Measurements from ENCODE around the gene GYS1. TPM values are rescaled to one million over a fixed set of nuclear protein-coding genes. Genes with fewer than 3 reads are reported as not detected.

The GYS1 gene
- total and polyA plus RNA-seq, 2 of the 8 experiments (the other 6 are each of a cell fraction or from before 2014, with no cell fraction given), result 30.0 to 38.7 TPM

- WGBS, 2 experiments (ENCODE audit: extremely low coverage in 1 of 2, insufficient coverage in 1 of 2, insufficient read length in 1 of 2, insufficient replicate concordance in 2 of 2, low coverage in 1 of 2, low lambda C conversion rate in 2 of 2, missing lambda C conversion rate in 1 of 2), result 94% methylated on average over 15 of the region's 15 CpGs; no CpG with 5 or more reads in 1 of the 2 experiments
- no peak for FAIRE-seq
Measured at GRCh38 chr19:49004133-49004532, 11.0 kb upstream of the GYS1 start.

More at GRCh38 chr19:49004133-49004532, 11.0 kb upstream of the GYS1 start:
- Histone ChIP-seq H4K91ac (replicated peaks; ENCODE audit: insufficient read length, low read length) (no peak overlapping the region), H3K14ac (ENCODE audit: insufficient read length) (no peak overlapping the region), H3K79me2 (ENCODE audit: control insufficient read depth in 1 of 2, insufficient read depth in 2 of 2, low read length in 2 of 2) (no peaks in the 10 kb centered on the region), H3K23ac (ENCODE audit: insufficient read length) (no peak overlapping the region), H3K79me1 (ENCODE audit: low read depth, low read length) (peaks cover 2% of the 10 kb centered on the region; the same call in 1 of the 2 replicates), H3K4me1 (replicated peaks in 1 of 4; ENCODE audit: control insufficient read depth in 3 of 4, insufficient read depth in 4 of 4, low read length in 3 of 4) (peaks cover 0 to 6% (median 2%) of the 10 kb centered on the region in 4 experiments; a peak in 2 of 7 replicates), H3K9ac (replicated peaks in 1 of 4; ENCODE audit: extremely low read depth in 1 of 4, low read depth in 3 of 4, low read length in 3 of 4) (no peak overlapping the region), H2BK5ac (ENCODE audit: low read depth, low read length) (no peak overlapping the region), H3K36me3 (ENCODE audit: control insufficient read depth in 2 of 4, insufficient read depth in 4 of 4, low read length in 3 of 4) (peaks cover 13 to 47% (median 31%) of the 10 kb centered on the region in 4 experiments), H3K27me3 (replicated peaks in 1 of 4; ENCODE audit: control insufficient read depth in 3 of 4, extremely low read depth in 1 of 4, insufficient read depth in 3 of 4, low read length in 3 of 4) (no peaks in the 10 kb centered on the region), H3K23me2 (ENCODE audit: low read depth, low read length) (no peaks in the 10 kb centered on the region), H2BK12ac (ENCODE audit: low read depth, low read length) (no peak overlapping the region), H2BK120ac (replicated peaks; ENCODE audit: low read depth, low read length) (no peak overlapping the region), H2AK5ac (ENCODE audit: low read depth, low read length) (no peak overlapping the region), H4K8ac (ENCODE audit: extremely low read depth, insufficient read depth, low read length) (no peak overlapping the region), H4K20me1 (replicated peaks in 1 of 2; ENCODE audit: control insufficient read depth in 1 of 2, insufficient read depth in 2 of 2, low read length in 2 of 2) (peaks cover 2 to 12% of the 10 kb centered on the region in 2 experiments), H3K9me3 (ENCODE audit: insufficient read depth in 2 of 2, low read depth in 1 of 2, low read length in 1 of 2) (no peaks in the 10 kb centered on the region), H3K56ac (replicated peaks; ENCODE audit: insufficient read length, low read depth, low read length) (no peak overlapping the region), H2BK15ac (ENCODE audit: low read length) (no peak overlapping the region), H3K27ac (ENCODE audit: low read depth, low read length) (no peak overlapping the region), H3K4ac (replicated peaks; ENCODE audit: insufficient read length, low read depth, low read length) (no peak overlapping the region), H2BK20ac (ENCODE audit: low read length) (no peak overlapping the region), H3K18ac (ENCODE audit: extremely low read depth, low read length) (no peak overlapping the region), H2AFZ (ENCODE audit: low read length) (no peak overlapping the region), H4K5ac (ENCODE audit: insufficient read length, low read depth, low read length) (no peak overlapping the region), H3K4me2 (ENCODE audit: insufficient read depth in 1 of 2, low read depth in 2 of 2, low read length in 2 of 2) (no peak overlapping the region), H3K4me3 (ENCODE audit: extremely low read depth in 1 of 4, insufficient read depth in 2 of 4, low read depth in 3 of 4, low read length in 4 of 4) (no peak overlapping the region)
- CTCF ChIA-PET (ENCODE audit: partially characterized antibody), result interaction anchor here (0.6 to 1.0 kb wide), 3 partner anchors 10 to 76 kb away, joined by 3 to 5 read pairs (median 4); no protein-coding TSS in a partner anchor
- POLR2A ChIA-PET (ENCODE audit: partially characterized antibody), result no interaction called here
- TF ChIP-seq BACH1 (IDR thresholded peaks at IDR 0.05; ENCODE audit: low read length) (no peak), EGR1 (IDR thresholded peaks at IDR 0.05; ENCODE audit: borderline replicate concordance, low read depth, low read length) (no peak), SIX5 (IDR thresholded peaks at IDR 0.05; ENCODE audit: low read depth, low read length) (no peak), ZNF274 (IDR thresholded peaks at IDR 0.05; ENCODE audit: borderline replicate concordance, extremely low read depth, low read length) (no peak), SRF (IDR thresholded peaks at IDR 0.05; ENCODE audit: low read depth, low read length) (no peak), GABPA (IDR thresholded peaks at IDR 0.05; ENCODE audit: borderline replicate concordance, insufficient read depth, low read length) (no peak), MAFK (IDR thresholded peaks at IDR 0.05; ENCODE audit: low read depth, low read length) (no peak), KDM4A (IDR thresholded peaks at IDR 0.05; ENCODE audit: low read depth, low read length, severe bottlenecking) (no peak), RBBP5 (IDR thresholded peaks at IDR 0.05; ENCODE audit: borderline replicate concordance, low read depth, low read length) (no peak), CTBP2 (IDR thresholded peaks at IDR 0.05; ENCODE audit: borderline replicate concordance, insufficient read depth, insufficient read length, low read length) (no peak), SP1 (IDR thresholded peaks at IDR 0.05; ENCODE audit: low read depth, low read length) (no peak), KDM1A (IDR thresholded peaks at IDR 0.05; ENCODE audit: borderline replicate concordance, low read length) (no peak)
- TF ChIP-seq, protein P1, sequence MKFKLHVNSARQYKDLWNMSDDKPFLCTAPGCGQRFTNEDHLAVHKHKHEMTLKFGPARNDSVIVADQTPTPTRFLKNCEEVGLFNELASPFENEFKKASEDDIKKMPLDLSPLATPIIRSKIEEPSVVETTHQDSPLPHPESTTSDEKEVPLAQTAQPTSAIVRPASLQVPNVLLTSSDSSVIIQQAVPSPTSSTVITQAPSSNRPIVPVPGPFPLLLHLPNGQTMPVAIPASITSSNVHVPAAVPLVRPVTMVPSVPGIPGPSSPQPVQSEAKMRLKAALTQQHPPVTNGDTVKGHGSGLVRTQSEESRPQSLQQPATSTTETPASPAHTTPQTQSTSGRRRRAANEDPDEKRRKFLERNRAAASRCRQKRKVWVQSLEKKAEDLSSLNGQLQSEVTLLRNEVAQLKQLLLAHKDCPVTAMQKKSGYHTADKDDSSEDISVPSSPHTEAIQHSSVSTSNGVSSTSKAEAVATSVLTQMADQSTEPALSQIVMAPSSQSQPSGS (IDR thresholded peaks at IDR 0.05; ENCODE audit: low read length), result no peak
- DNase-seq (ENCODE audit: low read depth in 1 of 2, low spot score in 2 of 2), result no peak

Measured in H1 (cell line).